GM21526 (cell line): Measurements from ENCODE around the gene EPS8.
"Not testable (repeated sequence)": the region's sequence is repeated elsewhere in the genome, so short reads cannot be mapped to it uniquely, and the experiment has no call there.

Source experiments
- ATAC-seq: cut with Tn5 transposase; IDR thresholded peaks from one replicate; pipeline ENCODE4 v1.9.1; 2021; ENCODE audit warnings: moderate library complexity; ENCODE audit not compliant: unreplicated experiment, low FRiP score

Gene EPS8

GRCh38 chr12:15767301-15767700 is 21.9 kb downstream of the EPS8 start:
- no peak for ATAC-seq

GRCh38 chr12:15763328-15763727 is 25.9 kb downstream of the EPS8 start:
- ATAC-seq = no peak

DNA sequence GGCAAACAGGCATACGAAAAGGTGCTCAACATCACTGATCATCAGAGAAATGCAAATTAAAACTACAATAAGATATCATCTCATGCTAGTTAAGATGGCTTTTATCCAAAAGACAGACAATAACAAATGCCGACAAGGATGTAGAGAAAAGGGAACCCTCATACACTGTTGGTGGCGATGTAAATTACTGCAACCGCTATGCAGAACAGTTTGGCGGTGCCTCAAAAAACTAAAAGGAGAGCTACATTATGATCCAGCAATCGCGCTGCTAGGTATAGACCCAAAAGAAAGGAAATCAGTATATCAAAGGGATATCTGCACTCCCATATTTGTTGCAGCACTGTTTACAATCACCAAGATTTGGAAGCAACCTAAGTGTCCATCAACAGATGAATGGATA is 27.0 kb downstream of the EPS8 start:
- not testable (repeated sequence) for ATAC-seq

GRCh38 chr12:15757553-15758255 is 31.5 kb downstream of the EPS8 start:
- no peak for ATAC-seq

- ATAC-seq = no peak
These were observed 32.4 kb downstream of the EPS8 start for GRCh38 chr12:15756822-15757221.

DNA sequence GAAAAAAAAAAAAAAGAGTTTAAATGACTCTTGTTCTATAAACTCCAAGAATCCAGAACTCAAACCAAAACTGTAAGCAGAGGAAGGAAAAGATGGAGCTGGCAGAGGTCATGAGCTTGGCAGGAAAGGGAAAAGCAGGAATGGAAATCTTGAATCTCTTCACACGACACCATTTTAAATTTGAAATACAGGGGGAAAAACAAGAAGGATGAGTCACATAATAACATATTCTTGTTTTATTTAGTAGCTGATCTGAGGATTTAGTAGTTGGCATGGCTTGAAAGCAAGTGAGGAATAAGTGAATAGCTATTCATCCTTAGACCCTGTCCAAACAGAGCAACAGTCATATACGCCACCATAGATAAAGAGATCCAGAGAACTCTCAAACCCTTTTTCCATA is 35.0 kb downstream of the EPS8 start:
- no peak for ATAC-seq

DNA sequence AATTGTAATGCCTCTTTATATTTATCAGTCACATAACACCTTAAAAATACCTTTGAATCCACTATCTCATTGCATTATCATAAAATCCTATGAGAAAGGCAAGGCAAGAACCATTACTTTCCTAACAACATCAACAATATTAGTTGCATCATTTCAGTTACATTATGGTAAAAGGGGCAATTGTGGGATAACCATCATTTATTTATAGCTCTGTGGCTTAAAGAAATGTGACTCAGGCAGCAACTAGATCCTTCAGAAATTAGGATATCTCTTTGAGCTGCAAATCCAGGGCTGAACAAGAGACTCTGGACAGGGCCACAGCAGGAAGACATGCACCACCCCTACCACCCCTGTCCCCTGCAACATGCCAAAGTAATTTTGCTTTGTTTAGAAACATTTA is 36.4 kb downstream of the EPS8 start:
- ATAC-seq = no peak

DNA sequence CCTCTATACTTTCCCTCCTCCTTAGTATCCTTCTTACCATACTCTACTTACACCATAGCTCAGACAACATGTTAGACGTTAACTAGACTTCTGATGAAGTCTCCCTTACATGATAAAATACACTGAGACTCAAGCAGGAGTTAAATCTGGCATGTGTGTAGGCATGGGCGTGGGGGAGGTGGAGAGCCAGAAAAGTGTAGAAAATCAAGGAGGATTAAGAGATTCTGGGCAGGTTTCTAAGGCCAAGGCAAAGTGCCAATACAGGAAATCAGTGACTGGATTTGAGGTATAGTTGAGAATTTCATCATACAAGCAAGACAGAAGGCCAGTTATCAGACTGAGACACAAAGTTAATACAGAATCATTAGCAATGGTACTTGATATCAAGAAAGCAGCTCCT is 37.4 kb downstream of the EPS8 start:
- no peak for ATAC-seq

DNA sequence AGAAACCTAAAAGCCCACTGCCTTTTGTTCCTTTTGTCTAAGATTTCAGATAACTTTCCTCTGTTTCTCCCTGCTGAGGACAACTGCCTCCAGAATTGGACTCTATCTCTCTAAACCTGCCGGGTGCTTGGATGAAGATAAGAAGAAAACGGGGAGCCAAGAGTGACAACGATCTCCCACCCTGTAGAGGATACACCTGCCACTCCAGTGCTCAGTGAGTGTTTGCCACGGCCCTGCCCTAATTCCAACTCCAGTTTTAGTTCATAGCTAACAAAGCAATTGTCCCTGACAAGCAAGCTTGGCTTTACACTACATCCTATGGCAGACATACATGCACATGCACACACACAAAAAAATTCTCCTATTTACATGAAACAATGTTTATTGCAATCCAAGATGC is 39.3 kb downstream of the EPS8 start:
- ATAC-seq = no peak

- not testable (repeated sequence) for ATAC-seq
These were observed 47.3 kb downstream of the EPS8 start for GRCh38 chr12:15741870-15742269.

GRCh38 chr12:15741082-15741481 is 48.1 kb downstream of the EPS8 start:
- no peak for ATAC-seq

- ATAC-seq = not testable (repeated sequence)
These were observed 48.8 kb downstream of the EPS8 start for GRCh38 chr12:15740389-15740788.

DNA sequence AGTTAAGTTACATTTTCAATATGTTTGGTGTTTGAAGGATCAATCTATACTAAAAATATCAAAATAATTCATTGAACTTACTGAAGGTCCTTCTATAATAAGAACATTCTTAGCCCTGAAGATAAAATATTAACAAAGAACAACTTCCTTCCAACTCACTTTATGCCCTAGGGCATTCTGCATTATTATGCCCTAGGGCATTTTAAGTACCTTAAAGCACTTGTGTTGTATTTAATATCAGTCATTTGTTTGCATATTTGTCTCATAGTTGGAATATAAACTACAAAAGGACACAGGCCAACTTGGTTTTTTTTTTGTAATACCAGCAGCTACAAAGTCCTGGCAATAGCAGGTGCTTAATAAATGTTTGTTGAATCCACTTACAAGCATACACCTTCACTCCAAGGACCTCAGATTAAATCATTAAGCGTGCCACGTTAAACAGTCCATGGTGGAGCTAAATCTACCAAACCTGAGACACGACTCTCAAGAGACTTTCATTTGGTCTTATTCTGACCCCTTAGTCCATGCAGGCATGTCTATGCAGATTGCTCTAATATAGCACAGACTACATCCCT is 50.7 kb downstream of the EPS8 start:
- ATAC-seq = no peak

DNA sequence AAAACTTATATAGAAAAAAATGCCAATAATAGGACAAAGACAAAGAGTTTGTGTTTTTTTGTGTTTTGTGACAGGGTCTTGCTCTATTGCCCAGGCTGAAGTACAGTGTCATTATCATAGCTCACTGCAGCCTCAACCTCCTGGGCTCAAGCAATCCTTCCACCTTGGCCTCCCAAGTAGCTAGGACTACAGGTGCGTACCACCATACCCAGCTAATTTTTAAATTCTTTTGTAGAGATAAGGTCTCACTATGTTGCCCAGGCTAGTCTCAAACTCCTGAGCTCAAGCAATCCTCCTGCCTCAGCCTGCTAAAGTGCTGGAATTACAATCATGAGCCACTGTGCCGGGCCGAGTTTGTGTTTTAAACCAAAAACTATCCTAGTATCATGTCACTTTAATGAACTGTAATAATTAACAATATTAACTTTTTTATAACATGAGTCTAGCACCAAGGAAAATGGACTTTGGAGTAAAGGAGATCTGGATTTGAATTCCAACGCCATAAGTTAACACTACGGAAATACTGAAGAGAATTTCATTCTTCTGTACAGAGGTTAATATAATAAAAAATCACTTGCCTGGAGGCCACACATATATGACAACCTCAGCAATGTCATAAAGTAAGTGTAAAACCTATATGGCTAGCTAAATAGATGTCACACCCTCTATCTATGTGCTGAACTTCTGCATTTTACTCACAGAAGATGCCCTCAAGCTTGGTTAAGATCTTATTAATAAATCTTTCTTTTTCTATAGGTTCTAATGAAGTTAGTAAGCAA is 53.2 kb downstream of the EPS8 start:
- ATAC-seq = no peak

GRCh38 chr12:15733136-15733535 is 56.1 kb downstream of the EPS8 start:
- ATAC-seq = no peak

DNA sequence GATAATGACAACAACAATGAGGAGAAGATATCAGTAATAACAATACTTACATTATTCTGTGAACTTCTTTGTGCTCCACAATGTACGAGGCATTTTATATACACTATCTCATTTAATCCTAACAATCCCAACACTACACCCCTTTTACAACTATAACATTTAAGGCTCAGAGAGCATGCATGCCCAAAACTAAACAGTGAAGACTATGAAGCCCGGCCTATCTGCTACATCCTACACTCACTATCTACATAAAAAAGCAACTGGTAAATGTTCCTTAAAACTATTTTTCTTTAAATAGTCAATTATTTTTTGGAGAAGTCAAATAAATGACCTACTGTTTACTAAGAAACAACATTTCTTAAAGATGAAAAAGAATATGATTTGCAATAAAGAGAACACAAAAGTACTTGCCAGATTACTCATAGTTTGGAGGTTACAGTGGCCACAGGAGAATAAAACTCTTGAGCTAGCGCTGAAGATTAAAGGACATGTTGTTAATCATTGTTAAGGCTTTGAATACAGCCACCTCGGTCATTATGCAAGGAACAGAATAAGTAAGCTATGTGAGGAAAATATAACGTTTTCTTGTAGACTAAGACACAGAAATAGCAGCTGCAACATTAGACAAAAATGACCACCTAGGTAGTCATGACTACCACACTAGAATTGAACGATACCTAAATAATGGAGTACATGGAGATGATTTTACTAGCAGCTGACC is 56.7 kb downstream of the EPS8 start:
- ATAC-seq = no peak

DNA sequence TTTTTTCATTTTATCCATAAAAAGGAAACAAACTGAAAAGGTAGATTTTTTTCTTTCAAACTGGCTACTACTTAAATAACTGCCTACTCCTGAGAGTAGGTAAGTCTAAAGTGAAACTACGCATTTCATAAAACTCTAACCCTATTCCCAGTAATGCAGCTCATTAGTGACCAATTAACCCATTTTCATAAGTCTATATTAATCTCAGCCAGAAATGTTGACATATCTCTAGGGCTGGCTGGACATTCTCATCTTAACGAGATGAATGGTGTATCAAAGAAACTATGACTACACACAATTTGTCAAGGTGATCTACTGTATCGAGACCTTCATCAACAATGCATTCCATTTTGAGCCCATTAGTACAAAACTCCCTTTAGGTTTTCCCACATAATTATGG is 57.2 kb downstream of the EPS8 start:
- no peak for ATAC-seq

DNA sequence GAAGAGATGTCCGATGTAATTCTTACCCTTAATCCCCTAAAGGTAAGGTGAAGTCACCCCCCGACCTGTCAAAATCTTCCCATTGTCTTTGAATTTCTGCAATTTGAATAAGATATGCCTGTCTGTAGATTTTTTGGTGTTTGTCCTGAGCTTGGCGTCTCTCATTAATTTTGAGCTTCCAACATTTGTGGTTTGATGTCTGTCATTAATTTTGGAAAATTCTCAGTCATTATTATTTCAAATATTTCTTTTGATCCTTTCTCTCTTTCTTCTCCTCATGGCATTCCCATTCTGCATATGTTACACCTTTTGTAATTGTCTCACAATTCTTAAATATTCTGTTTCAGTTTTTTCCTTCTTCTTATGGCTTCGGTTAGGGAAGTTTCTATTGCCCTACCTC is 60.1 kb downstream of the EPS8 start:
- no peak for ATAC-seq

GRCh38 chr12:15728118-15728598 is 61.0 kb downstream of the EPS8 start:
- ATAC-seq = no peak

DNA sequence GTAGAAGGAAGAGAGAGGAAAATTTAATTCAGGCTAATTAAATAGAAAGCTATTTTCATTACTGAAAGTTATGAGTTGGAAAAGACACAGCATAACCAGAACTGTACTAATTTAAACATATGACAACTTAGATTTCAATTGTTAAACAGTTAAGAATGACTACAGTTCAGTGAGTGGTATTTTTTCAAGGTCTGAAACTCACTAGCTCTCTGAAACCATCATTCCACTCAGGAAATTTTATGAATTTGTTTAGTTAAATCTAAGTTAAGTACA is 62.4 kb downstream of the EPS8 start:
- no peak for ATAC-seq
